GM21619 (cell line): ENCODE measurements around the gene NFATC2.

Experiments
- ATAC-seq: cut with Tn5 transposase; IDR thresholded peaks from one replicate; pipeline ENCODE4 v1.9.1; 2021; ENCODE audit not compliant: unreplicated experiment

NFATC2 gene

GRCh38 chr20:51434026-51434425, 108.5 kb downstream of the NFATC2 start:
- ATAC-seq = no peak

GRCh38 chr20:51432875-51433274, 109.6 kb downstream of the NFATC2 start:
- ATAC-seq = no peak

GRCh38 chr20:51432251-51432784, 110.2 kb downstream of the NFATC2 start:
- no peak for ATAC-seq

GRCh38 chr20:51431321-51431720, 111.2 kb downstream of the NFATC2 start:
- ATAC-seq = no peak

- no peak for ATAC-seq
Observed at GRCh38 chr20:51430198-51430950, 112.1 kb downstream of the NFATC2 start.

- ATAC-seq = no peak
Observed at GRCh38 chr20:51429696-51430095, 112.8 kb downstream of the NFATC2 start.

- ATAC-seq = no peak
Observed at GRCh38 chr20:51429144-51429482, 113.4 kb downstream of the NFATC2 start.

- no peak for ATAC-seq
Observed at GRCh38 chr20:51428401-51429143, 113.9 kb downstream of the NFATC2 start.

- ATAC-seq = no peak
Observed at GRCh38 chr20:51427651-51428291, 114.7 kb downstream of the NFATC2 start.

- no peak for ATAC-seq
Observed at GRCh38 chr20:51426718-51427650, 115.5 kb downstream of the NFATC2 start.

- no peak for ATAC-seq
Observed at GRCh38 chr20:51425347-51426106, 117.0 kb downstream of the NFATC2 start.

- ATAC-seq = no peak
Observed at GRCh38 chr20:51424270-51425117, 118.0 kb downstream of the NFATC2 start.

GRCh38 chr20:51423810-51424209, 118.7 kb downstream of the NFATC2 start:
- ATAC-seq = no peak

- peak; percentile 79 for ATAC-seq
Observed at GRCh38 chr20:51423290-51423667, 119.2 kb downstream of the NFATC2 start.

GRCh38 chr20:51422514-51423289, 119.8 kb downstream of the NFATC2 start:
- ATAC-seq = no peak

GRCh38 chr20:51420805-51421204, 121.7 kb downstream of the NFATC2 start:
- no peak for ATAC-seq

- ATAC-seq = no peak
Observed at GRCh38 chr20:51420111-51420510, 122.4 kb downstream of the NFATC2 start.

- no peak for ATAC-seq
Observed at GRCh38 chr20:51419646-51420045, 122.9 kb downstream of the NFATC2 start.
